IMR-90 (cell line): Measurements from ENCODE around the gene NFKB1.

Source experiments
- MAFK ChIP-seq: IDR thresholded peaks from 2 replicates; pipeline ENCODE4 v1.6.1; 2012; ENCODE audit warnings: low read depth, low read length, improper control_type of control experiment
- MXI1 ChIP-seq: IDR thresholded peaks from 2 replicates; pipeline ENCODE4 v1.6.1; 2012; ENCODE audit warnings: low read depth, mild to moderate bottlenecking, low read length, moderate library complexity, borderline replicate concordance
- NFE2L2 ChIP-seq: fragments of 150-350 bp; IDR thresholded peaks from 2 replicates; pipeline ENCODE4 v1.6.1; 2016; ENCODE audit warnings: low read depth, mild to moderate bottlenecking, low read length
- POLR2A ChIP-seq: IDR thresholded peaks from 2 replicates; pipeline ENCODE4 v1.6.1; 2012; ENCODE audit warnings: mild to moderate bottlenecking, low read depth, low read length
- RAD21 ChIP-seq: IDR thresholded peaks from 2 replicates; pipeline ENCODE4 v1.6.1; 2012; ENCODE audit warnings: low read length, improper control_type of control experiment
- RCOR1 ChIP-seq: IDR thresholded peaks from 2 replicates; pipeline ENCODE4 v1.6.1; 2012; ENCODE audit warnings: mild to moderate bottlenecking, low read length, improper control_type of control experiment; ENCODE audit not compliant: insufficient replicate concordance
- TF ChIP-seq, protein P1 (sequence below): conservative IDR thresholded peaks from 2 replicates; pipeline ENCODE4 v1.5.1; 2012; ENCODE audit warnings: mild to moderate bottlenecking, low read depth, low read length, improper control_type of control experiment

DNA sequence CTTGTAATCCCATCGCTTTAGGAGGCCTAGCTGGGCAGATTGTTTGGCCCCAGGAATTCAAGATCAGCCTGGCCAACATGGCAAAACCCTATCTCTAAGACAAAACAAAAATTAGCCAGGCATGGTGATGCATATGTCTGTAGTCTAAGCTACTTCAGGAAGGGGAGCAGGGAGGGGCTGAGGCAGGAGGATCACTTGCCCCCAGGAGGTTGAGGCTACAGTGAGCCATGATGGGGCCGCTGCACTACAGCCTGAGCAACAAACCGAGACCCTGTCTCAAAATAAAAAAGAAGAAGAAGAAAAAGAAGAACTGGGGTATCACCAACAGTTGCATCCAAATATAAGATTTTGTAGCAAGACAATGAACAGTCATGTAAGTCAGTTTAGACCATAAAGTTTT, 47.3 kb upstream of the NFKB1 start:
- TF ChIP-seq, protein P1, sequence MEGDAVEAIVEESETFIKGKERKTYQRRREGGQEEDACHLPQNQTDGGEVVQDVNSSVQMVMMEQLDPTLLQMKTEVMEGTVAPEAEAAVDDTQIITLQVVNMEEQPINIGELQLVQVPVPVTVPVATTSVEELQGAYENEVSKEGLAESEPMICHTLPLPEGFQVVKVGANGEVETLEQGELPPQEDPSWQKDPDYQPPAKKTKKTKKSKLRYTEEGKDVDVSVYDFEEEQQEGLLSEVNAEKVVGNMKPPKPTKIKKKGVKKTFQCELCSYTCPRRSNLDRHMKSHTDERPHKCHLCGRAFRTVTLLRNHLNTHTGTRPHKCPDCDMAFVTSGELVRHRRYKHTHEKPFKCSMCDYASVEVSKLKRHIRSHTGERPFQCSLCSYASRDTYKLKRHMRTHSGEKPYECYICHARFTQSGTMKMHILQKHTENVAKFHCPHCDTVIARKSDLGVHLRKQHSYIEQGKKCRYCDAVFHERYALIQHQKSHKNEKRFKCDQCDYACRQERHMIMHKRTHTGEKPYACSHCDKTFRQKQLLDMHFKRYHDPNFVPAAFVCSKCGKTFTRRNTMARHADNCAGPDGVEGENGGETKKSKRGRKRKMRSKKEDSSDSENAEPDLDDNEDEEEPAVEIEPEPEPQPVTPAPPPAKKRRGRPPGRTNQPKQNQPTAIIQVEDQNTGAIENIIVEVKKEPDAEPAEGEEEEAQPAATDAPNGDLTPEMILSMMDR = no peak
- no peak for TF ChIP-seq NFE2L2
- TF ChIP-seq RAD21 = no peak
- no peak for TF ChIP-seq POLR2A
- no peak for TF ChIP-seq MAFK
- TF ChIP-seq RCOR1 = no peak
- TF ChIP-seq MXI1 = no peak
